ENCODE data around the gene PRR5L.

- TF ChIP-seq CTCF (optimal IDR thresholded peaks at IDR 0.05 in 1 of 3, IDR thresholded peaks at IDR 0.05 in 1 of 3, conservative IDR thresholded peaks at IDR 0.05 in 1 of 3; ENCODE audit: extremely low read depth in 1 of 3, insufficient read depth in 2 of 3, low read length in 3 of 3) (no peak), EZH2 (IDR thresholded peaks at IDR 0.05; ENCODE audit: low read length) (no peak)
Observed at GRCh38 chr11:36274414-36274813, 21.7 kb upstream of the PRR5L start.
